GM18499 (cell line): ENCODE results near the gene RCBTB1.
A peak's percentile ranks its signal among the peaks of the same experiment; 100 is the strongest.
"Not testable (repeated sequence)": the region's sequence is repeated elsewhere in the genome, so short reads cannot be mapped to it uniquely, and the experiment has no call there.

Source experiments
- ATAC-seq: cut with Tn5 transposase; IDR thresholded peaks from one replicate; pipeline ENCODE4 v1.9.1; 2021; ENCODE audit warnings: moderate number of reproducible peaks; ENCODE audit not compliant: insufficient read depth, unreplicated experiment

The RCBTB1 gene

DNA sequence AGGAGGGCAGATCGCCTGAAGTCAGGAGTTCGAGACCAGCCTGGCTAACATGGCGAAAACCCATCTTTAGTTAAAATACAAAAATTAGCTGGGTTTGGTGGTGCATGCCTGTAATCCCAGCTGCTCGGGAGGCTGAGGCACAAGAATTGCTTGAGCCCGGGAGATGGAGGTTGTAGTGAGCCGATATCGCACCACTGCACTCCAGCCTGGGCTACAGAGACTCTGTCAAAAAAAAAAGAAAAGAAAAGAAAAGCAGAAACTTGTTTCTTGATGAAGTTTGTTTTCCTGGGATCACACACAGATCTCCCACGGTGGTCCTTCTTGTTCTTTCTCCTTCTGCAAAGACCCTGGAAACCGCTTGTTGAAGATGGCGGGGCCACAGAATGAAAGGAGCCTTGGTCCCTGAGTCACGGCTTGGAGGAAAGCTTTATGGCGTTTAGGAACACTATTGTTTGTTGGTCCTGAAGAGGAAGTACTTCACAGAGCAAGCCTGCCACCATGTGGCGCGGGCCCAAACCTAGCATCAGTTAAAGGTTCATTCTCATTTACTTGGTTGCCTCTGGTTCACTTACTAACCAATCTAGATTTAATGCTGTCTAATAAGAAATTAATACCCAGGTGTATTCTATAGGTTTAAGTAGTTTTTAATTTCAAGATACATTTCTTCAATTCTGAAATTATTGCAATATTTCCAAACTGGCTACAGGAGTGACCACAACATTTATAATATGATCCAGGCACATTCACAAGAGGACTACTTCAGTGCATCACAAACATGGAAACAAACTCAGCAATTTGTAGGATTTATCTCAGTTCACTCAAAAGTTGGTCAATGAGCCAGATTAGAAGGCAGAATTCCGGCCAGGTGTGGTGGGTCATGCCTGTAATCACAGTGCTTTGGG lies 21.6 kb upstream of the RCBTB1 start:
- peak; percentile 87 for ATAC-seq

- ATAC-seq, result no peak
Observed at GRCh38 chr13:49604570-49604969, 19.2 kb upstream of the RCBTB1 start.

DNA sequence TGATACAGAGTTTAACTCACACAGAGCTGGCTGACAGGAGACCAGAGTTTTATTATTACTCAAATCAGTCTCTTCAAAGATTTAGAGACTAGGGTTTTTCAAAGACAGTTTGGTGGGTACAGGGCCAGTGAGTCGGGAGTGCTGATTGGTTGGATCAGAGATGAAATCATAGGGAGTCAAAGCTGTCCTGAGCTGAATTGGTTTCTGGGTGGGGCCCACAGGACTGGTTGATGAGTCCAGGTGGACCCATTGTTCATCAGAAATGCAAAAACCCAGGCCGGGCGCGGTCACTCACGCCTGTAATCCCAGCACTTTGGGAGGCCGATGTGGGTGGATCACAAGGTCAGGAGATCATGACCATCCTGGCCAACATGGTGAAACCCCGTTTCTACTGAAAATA lies 17.3 kb upstream of the RCBTB1 start:
- not testable (repeated sequence) for ATAC-seq

DNA sequence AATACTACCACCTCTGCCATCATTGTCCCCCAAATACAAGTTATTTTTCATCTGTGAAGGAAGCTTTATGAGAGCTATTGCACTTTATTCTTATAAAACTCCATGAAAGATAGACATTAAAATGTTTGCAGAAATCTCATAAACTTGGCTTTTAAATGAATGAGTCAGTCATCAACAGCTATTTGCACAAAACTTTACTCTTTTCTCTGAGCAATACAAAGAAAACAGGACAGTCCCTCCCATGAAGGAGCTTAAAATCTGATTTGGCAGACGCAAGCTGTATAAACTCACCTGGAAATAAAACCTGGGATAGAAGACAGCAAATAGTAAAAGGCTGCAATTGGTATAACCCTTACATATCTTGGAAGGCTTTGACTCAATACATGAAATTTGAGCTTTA lies 16.6 kb upstream of the RCBTB1 start:
- no peak for ATAC-seq

GRCh38 chr13:49597043-49597641 lies 11.8 kb upstream of the RCBTB1 start:
- no peak for ATAC-seq

DNA sequence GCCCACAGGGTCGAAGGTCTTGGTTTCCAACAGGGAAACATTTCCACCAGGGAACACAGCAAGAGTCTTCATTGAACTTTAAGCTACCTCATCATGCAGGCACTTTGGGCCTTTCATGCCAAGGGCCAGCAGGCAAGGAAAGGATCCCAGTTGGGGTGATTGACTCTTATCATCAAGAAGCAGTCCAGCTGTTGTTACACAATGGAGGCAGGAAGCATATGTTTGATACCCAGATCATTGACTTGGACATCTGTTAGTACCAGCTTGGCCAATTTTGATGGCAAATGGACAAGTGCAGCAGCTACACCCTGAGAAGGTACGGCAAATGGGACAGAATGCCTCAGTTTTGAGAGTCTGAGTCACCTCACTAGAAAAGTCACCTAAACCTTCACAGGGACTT lies 10.9 kb upstream of the RCBTB1 start:
- no peak for ATAC-seq

DNA sequence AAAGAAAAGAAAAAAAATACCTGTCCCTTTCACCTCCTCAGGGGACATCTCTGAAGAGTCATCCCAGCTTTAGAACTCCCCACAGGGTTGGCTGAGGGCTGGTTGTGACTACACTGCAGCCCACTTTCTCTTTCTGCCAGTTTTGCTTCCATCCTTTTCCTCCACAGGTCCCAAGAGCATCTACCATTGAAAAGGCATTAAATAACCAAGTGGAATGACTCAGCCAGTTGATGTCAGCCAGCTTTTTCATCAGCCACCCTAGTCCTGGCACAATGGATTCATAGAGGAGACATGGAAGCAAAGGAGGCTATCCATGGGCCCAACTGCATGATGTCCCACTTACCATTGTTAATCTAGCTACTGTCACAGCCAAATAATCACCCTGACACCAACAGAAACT lies 9.2 kb upstream of the RCBTB1 start:
- no peak for ATAC-seq

DNA sequence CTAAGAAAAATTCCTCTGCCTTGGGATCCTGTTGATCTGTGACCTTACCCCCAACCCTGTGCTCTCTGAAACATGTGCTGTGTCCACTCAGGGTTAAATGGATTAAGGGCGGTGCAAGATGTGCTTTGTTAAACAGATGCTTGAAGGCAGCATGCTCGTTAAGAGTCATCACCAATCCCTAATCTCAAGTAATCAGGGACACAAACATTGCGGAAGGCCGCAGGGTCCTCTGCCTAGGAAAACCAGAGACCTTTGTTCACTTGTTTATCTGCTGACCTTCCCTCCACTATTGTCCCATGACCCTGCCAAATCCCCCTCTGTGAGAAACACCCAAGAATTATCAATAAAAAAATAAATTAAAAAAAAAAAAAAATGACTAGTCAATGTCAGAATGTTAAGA lies 8.5 kb upstream of the RCBTB1 start:
- not testable (repeated sequence) for ATAC-seq

DNA sequence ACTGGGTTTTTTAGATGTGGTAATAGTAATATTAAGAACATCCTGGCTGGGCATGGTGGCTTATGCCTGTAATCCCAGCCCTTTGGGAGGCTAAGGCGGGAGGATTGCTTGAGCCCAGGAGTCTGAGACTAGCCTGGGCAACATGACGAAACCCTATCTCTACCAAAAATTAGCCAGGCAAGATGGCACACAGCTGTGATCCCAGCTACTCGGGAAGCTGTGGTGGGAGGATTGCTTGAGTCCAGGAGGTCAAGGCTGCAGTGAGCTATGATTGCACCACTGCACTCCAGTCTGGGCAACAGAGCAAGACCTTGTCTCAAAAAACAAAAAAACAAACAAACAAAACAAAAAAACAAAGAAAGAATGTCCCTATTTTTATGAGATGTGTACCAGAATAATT lies 5.4 kb upstream of the RCBTB1 start:
- not testable (repeated sequence) for ATAC-seq

DNA sequence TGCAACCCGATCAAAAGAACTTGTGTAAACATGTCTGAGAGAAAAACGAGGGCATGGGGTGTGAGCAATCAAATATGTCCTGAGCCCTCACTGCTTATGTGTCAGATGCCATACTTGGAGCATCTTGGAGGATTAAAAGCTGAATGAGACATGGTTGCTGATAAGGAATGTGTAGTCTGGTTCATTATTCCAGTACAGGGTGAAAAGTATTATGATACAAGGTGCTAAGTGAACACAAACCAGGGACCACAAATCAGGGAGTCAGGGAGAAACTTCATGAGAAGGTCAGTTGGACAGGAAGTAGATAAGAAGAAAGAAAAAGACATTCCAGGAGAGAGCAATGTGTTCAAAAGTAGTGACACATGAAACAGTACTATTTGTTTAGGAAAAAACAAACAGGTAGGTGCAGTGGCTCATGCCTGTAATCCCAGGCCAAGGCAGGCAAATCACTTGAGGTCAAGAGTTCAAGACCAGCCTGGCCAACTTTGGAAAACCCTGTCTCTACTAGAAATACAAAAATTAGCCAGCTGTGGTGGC lies 2.0 kb upstream of the RCBTB1 start:
- no peak for ATAC-seq

DNA sequence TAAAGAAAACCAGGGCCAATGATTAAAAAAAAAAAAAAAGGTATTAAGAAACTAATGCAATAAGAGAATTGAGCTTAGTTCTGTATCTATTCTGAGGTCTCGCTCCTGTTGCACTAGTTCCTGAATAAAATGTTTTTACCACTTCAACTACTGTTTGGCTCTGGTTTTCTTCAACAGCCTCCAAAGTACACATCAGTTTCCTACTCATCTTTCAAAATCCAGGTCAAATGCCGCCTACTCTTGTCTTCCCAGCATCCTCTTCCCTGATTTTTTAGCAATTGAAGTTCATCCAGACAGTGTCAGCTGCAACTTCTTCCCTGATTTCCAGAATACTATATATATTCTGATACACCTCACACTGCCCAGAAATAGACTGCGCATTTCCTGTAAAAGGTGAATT lies 1.4 kb upstream of the RCBTB1 start:
- ATAC-seq, result no peak

- ATAC-seq, result no peak
Observed at GRCh38 chr13:49584771-49585182, 581 bp downstream of the RCBTB1 start.

GRCh38 chr13:49580980-49581680 lies 4.2 kb downstream of the RCBTB1 start:
- ATAC-seq, result no peak

- ATAC-seq, result no peak
Observed at GRCh38 chr13:49579501-49579900, 5.9 kb downstream of the RCBTB1 start.

DNA sequence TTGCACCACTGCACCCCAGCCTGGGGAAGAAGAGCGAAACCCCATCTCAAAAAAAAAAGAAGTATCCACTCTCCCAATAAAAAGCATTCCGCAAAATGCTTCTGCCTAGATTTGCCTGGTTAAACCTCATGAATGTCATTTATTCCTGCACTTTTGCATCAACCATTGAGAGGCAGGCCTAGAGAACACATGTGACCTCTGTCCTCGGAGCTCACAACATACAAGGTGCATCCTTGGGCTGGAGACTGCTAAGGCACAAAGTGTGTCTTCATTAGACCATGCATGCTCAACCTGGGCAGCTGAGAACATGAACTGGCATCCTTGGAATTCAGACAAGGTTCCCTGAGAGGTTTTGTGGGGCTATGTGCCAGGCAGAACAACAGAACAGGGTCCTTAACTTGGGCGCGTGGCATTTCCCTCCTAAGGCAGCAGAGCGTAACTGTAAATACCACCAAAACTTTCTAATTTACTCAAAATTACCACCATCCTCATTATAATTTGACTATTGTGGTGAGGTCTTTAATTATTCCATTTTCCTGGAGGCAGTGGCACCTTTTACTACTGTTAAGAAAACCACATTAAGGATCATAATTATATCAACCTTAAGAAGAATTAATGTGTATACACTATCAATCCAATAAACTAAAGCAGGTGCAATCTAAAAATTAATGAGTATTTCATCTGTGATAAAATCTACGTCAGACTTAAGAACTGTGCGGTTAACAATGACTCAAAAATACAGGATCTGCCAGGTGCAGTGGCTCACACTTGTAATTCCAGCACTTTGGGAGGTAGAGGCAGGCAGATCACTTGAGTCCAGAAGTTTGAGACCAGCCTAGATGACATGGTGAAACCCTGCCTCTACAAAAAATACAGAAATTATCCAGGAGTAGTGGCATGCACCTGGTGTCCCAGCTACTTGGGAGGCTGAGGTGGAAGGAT lies 13.8 kb downstream of the RCBTB1 start:
- ATAC-seq, result no peak

DNA sequence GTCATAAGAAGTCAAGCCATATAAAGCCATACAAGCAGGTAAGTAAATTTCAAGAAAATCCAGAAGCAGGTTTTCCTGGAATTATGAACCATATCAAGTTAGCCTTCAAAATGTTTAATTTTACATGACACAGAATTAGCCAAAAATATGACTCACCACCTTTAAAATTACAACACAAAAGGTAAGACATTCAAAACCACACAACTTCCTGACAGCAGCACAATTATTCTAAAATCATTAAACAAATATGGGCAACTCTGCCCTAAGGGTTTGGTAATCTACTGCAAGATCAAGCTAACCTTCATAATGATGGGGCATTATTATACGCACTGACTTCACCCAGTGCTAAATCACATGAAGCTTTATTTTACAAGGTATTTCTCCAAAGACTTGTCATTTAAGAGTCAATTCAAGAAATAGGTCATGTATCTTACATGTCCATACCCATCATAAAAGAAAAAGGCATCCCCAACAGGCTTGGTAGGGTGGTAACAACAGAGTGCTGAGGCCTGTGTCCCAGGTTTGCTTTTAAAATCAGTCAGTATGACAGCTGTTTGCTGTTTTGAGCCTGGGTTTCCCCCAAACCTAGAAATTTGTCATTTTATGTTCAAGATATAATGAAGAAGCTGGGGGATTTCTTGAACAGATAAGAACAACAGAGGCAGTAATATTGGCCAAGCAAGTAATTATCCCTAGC lies 15.2 kb downstream of the RCBTB1 start:
- no peak for ATAC-seq

DNA sequence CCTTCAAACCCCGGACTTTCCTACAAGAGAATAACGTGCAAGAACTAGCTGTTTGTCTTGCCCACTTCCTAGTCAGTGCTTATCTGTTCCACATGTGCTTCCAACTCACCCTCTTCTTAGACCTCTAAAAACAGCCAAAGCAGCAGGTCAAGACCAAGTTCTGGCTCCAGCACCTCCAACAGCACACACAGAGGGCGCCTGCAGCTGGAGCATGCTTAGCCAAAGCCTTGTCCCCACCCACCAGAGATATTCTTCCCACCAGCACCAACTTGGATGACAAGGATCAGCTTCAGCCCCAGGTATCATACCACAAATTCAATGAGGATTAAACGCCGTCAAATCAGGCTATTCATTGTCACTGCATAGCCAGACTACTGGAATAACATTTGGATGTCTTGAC lies 17.9 kb downstream of the RCBTB1 start:
- ATAC-seq, result no peak

GRCh38 chr13:49566461-49566860 lies 18.9 kb downstream of the RCBTB1 start:
- ATAC-seq, result no peak

DNA sequence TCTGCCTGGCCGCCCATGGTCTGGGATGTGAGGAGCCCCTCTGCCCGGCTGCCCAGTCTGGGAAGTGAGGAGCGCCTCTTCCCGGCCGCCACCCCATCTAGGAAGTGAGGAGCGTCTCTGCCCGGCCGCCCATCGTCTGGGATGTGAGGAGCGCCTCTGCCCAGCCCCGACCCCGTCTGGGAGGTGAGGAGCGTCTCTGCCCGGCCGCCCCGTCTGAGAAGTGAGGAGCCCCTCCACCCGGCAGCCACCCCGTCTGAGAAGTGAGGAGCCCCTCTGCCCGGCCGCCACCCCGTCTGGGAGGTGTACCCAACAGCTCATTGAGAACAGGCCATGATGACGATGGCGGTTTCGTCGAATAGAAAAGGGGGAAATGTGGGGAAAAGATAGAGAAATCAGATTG lies 19.9 kb downstream of the RCBTB1 start:
- not testable (repeated sequence) for ATAC-seq
